ENCODE measurements around the gene C4orf33. TPM values are rescaled to one million over a fixed set of nuclear protein-coding genes. Genes with fewer than 3 reads are reported as not detected.
A peak's percentile ranks its signal among the peaks of the same experiment; 100 is the strongest.
"Not testable (repeated sequence)": the region's sequence is repeated elsewhere in the genome, so short reads cannot be mapped to it uniquely, and the experiment has no call there.

The C4orf33 gene
- total RNA-seq (1 to 10 TPM; 4.6 to 7.2 TPM), polyA plus RNA-seq (1 to 10 TPM; 4.7 to 7.6 TPM)

DNA sequence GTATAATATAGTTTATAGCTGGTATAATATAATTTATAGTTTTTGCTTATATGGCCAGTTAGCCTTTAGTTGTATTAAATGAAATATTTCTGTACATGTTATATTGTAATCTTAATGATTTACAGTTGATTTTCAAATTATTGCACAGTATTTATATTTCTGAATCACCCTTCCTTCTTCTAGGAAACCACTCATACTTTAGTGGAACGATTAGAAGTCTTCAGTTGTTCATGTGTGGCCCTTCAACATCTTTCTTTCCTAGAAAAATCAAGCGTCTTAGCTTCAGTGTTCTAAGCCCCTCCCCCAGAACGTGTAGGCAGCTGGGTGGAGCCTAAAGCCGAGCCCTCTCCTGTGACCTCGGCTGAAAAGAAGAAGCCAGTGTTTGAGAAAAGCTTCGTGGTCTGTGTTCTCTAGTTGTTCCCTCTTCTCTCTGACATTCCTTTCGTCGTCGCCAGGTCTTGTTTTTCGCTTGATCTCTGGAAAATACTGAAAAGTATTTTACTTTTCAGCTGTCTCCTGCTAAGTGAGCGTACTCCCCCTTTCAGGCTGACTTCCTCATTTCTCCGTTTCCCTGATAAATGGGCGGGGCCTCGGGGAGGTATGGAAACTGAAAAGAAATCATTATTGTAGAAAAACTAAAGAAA is at the start of gene C4orf33:
TSS of gene C4orf33 (plus strand) at position 342 of the 644 bp plus-strand sequence. CDS start 6,459 bp downstream, outside the sequence.
- H3K27ac Mint-ChIP-seq: peak within 1 kb of the TSS in 5 of 7 donors; percentile 95 to 99 (median 96)
- Histone ChIP-seq H3K4me1 (ENCODE audit: insufficient read depth, low read length) (peaks cover 43% of the 10 kb centered on the region), H3K27me3 (ENCODE audit: insufficient read depth, low read length) (no peaks in the 10 kb centered on the region), H3K4me3 (ENCODE audit: low read length in 2 of 2) (peak within 1 kb of the TSS; percentile 73 to 89), H3K9me3 (ENCODE audit: control insufficient read depth in 1 of 2, low read length in 2 of 2) (no peaks in the 10 kb centered on the region), H3K36me3 (ENCODE audit: insufficient read depth, low read length) (no peaks in the 10 kb centered on the region), H3K27ac (ENCODE audit: low read depth, low read length) (peak within 1 kb of the TSS; percentile 92)
- peak within 1 kb of the TSS; percentile 90 to 98 (median 94) for H3K4me3 Mint-ChIP-seq
- ChIA-PET POLR2A (ENCODE audit: partially characterized antibody) (interaction anchor here (0.7 to 1.3 kb wide), 3 partner anchors 9 to 284 kb away, joined by 3 read pairs; no protein-coding TSS in a partner anchor), CTCF (ENCODE audit: partially characterized antibody) (interaction anchor here (0.7 to 1.1 kb wide), 3 partner anchors 9 to 15 kb away, joined by 3 to 4 read pairs (median 3); no protein-coding TSS in a partner anchor)
- H3K36me3 Mint-ChIP-seq: peaks cover 0 to 5% of the 10 kb centered on the region in 2 donors
- intact Hi-C loops (cut with micrococcal nuclease): no loop called here
- peak; percentile 73 to 81 (median 77) for DNase-seq
- H3K9me3 Mint-ChIP-seq: no peaks in the 10 kb centered on the region
- H3K4me1 Mint-ChIP-seq: peaks cover 15 to 33% (median 23%) of the 10 kb centered on the region in 4 donors
- H3K27me3 Mint-ChIP-seq: no peaks in the 10 kb centered on the region

DNA sequence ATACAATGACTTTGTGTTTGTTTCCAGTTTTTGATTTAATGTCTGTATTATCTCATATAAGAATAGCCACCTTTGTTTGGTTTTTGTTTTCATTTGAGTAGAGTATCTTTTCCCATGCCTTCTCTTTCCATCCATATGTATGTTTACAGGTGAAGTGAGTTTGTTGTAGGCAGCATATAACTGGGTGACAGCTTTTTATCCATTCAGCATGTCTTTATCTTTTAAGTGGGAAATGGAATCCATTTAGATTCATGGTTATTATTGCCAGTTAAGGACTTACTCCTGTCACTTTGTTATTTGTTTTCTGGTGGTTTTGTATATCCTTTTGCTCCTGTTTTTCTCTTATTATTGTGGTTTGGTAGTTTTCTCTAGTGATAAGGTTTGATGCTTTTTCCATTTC is 36.9 kb upstream of the C4orf33 start:
- Mint-ChIP-seq H3K36me3 (peaks cover 53 to 61% of the 10 kb centered on the region in 2 donors), H3K4me1 (no peaks in the 10 kb centered on the region), H3K9me3 (peaks cover 4 to 92% (median 83%) of the 10 kb centered on the region in 8 donors), H3K27me3 (no peaks in the 10 kb centered on the region), H3K27ac (no peak overlapping the region), H3K4me3 (no peak overlapping the region)
- DNase-seq: no peak
- H3K27ac ChIP-seq (ENCODE audit: low read depth, low read length): no peak overlapping the region
- intact Hi-C loops (cut with micrococcal nuclease): no loop called here
- POLR2A ChIA-PET (ENCODE audit: partially characterized antibody): no interaction called here
- CTCF ChIA-PET (ENCODE audit: partially characterized antibody): no interaction called here
- H3K27me3 ChIP-seq (ENCODE audit: insufficient read depth, low read length): no peaks in the 10 kb centered on the region
- H3K4me1 ChIP-seq (ENCODE audit: insufficient read depth, low read length): no peaks in the 10 kb centered on the region
- H3K9me3 ChIP-seq (ENCODE audit: control insufficient read depth in 1 of 2, low read length in 2 of 2): peaks cover 9 to 51% of the 10 kb centered on the region in 2 donors
- no peaks in the 10 kb centered on the region for H3K36me3 ChIP-seq (ENCODE audit: insufficient read depth, low read length)
- no peak overlapping the region for H3K4me3 ChIP-seq (ENCODE audit: low read length in 2 of 2)

GRCh38 chr4:129062580-129062979 is 33.4 kb upstream of the C4orf33 start:
- Histone ChIP-seq H3K36me3 (ENCODE audit: insufficient read depth, low read length) (no peaks in the 10 kb centered on the region), H3K27ac (ENCODE audit: low read depth, low read length) (no peak overlapping the region), H3K4me3 (ENCODE audit: low read length in 2 of 2) (no peak overlapping the region), H3K27me3 (ENCODE audit: insufficient read depth, low read length) (no peaks in the 10 kb centered on the region), H3K9me3 (ENCODE audit: control insufficient read depth in 1 of 2, low read length in 2 of 2) (peaks cover 9 to 44% of the 10 kb centered on the region in 2 donors), H3K4me1 (ENCODE audit: insufficient read depth, low read length) (no peaks in the 10 kb centered on the region)
- H3K27me3 Mint-ChIP-seq: no peaks in the 10 kb centered on the region
- CTCF ChIA-PET (ENCODE audit: partially characterized antibody): interaction anchor here (0.9 kb wide), 1 partner anchor 20 kb away, joined by 3 read pairs; no protein-coding TSS in a partner anchor
- peaks cover 48 to 64% of the 10 kb centered on the region in 2 donors for H3K36me3 Mint-ChIP-seq
- H3K4me1 Mint-ChIP-seq: no peaks in the 10 kb centered on the region
- DNase-seq: no peak
- POLR2A ChIA-PET (ENCODE audit: partially characterized antibody): no interaction called here
- H3K27ac Mint-ChIP-seq: no peak overlapping the region
- intact Hi-C loops (cut with micrococcal nuclease): no loop called here
- peaks cover 0 to 75% (median 64%) of the 10 kb centered on the region in 8 donors for H3K9me3 Mint-ChIP-seq
- no peak overlapping the region for H3K4me3 Mint-ChIP-seq

GRCh38 chr4:129063640-129064039 is 32.3 kb upstream of the C4orf33 start:
- H3K27me3 ChIP-seq (ENCODE audit: insufficient read depth, low read length): no peaks in the 10 kb centered on the region
- Mint-ChIP-seq H3K27me3 (no peaks in the 10 kb centered on the region), H3K27ac (no peak overlapping the region), H3K36me3 (peaks cover 57 to 70% of the 10 kb centered on the region in 2 donors), H3K4me3 (peak overlapping the region in 1 of 8 donors; percentile 10), H3K9me3 (peaks cover 0 to 75% (median 68%) of the 10 kb centered on the region in 8 donors), H3K4me1 (no peaks in the 10 kb centered on the region)
- no peak for DNase-seq
- H3K27ac ChIP-seq (ENCODE audit: low read depth, low read length): no peak overlapping the region
- POLR2A ChIA-PET (ENCODE audit: partially characterized antibody): no interaction called here
- H3K4me3 ChIP-seq (ENCODE audit: low read length in 2 of 2): no peak overlapping the region
- CTCF ChIA-PET (ENCODE audit: partially characterized antibody): interaction anchor here (0.9 kb wide), 1 partner anchor 21 kb away, joined by 3 read pairs; no protein-coding TSS in a partner anchor
- H3K36me3 ChIP-seq (ENCODE audit: insufficient read depth, low read length): no peaks in the 10 kb centered on the region
- intact Hi-C loops (cut with micrococcal nuclease): no loop called here
- no peaks in the 10 kb centered on the region for H3K4me1 ChIP-seq (ENCODE audit: insufficient read depth, low read length)
- H3K9me3 ChIP-seq (ENCODE audit: control insufficient read depth in 1 of 2, low read length in 2 of 2): peaks cover 9 to 38% of the 10 kb centered on the region in 2 donors

DNA sequence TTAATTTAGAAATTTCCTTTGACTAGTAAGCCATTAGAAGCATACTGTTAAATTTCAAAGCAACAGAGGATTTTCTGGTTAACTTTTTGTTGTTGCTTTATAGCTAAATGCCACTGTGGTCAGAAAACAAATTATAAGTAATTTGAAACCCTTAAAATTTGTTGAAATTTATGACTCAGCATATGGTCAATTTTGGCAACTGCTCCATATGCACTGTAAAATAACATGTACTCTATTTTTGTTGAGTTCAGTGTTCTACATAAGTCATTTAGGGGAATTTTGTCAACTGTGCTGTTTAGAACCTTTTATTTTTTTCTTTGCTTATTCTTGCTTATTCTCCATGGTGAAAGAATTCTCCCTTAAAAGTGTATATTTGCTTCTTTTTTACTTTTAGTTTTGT is 31.2 kb upstream of the C4orf33 start:
- H3K36me3 Mint-ChIP-seq: peaks cover 59 to 69% of the 10 kb centered on the region in 2 donors
- no peak for DNase-seq

GRCh38 chr4:129069537-129069936 is 26.4 kb upstream of the C4orf33 start:
- not testable (repeated sequence) for H3K9me3 ChIP-seq (ENCODE audit: control insufficient read depth in 1 of 2, low read length in 2 of 2); H3K27me3 Mint-ChIP-seq

More for the DNA sequence above, 31.2 kb upstream of the C4orf33 start:
- Mint-ChIP-seq H3K4me1 (no peaks in the 10 kb centered on the region), H3K27ac (no peak overlapping the region), H3K27me3 (no peaks in the 10 kb centered on the region), H3K4me3 (no peak overlapping the region), H3K9me3 (peaks cover 0 to 75% (median 69%) of the 10 kb centered on the region in 8 donors)
- no peak overlapping the region for H3K27ac ChIP-seq (ENCODE audit: low read depth, low read length)
- POLR2A ChIA-PET (ENCODE audit: partially characterized antibody): no interaction called here
- no peaks in the 10 kb centered on the region for H3K4me1 ChIP-seq (ENCODE audit: insufficient read depth, low read length)
- CTCF ChIA-PET (ENCODE audit: partially characterized antibody): no interaction called here
- no peaks in the 10 kb centered on the region for H3K27me3 ChIP-seq (ENCODE audit: insufficient read depth, low read length)
- no peaks in the 10 kb centered on the region for H3K36me3 ChIP-seq (ENCODE audit: insufficient read depth, low read length)
- intact Hi-C loops (cut with micrococcal nuclease): no loop called here
- peaks cover 9 to 28% of the 10 kb centered on the region in 2 donors for H3K9me3 ChIP-seq (ENCODE audit: control insufficient read depth in 1 of 2, low read length in 2 of 2)
- H3K4me3 ChIP-seq (ENCODE audit: low read length in 2 of 2): no peak overlapping the region

GRCh38 chr4:129077326-129077725 is 18.6 kb upstream of the C4orf33 start:
- Histone ChIP-seq H3K36me3 (ENCODE audit: insufficient read depth, low read length) (peaks cover 6% of the 10 kb centered on the region), H3K27ac (ENCODE audit: low read depth, low read length) (no peak overlapping the region), H3K4me3 (ENCODE audit: low read length in 2 of 2) (no peak overlapping the region), H3K27me3 (ENCODE audit: insufficient read depth, low read length) (no peaks in the 10 kb centered on the region), H3K4me1 (ENCODE audit: insufficient read depth, low read length) (no peaks in the 10 kb centered on the region), H3K9me3 (ENCODE audit: control insufficient read depth in 1 of 2, low read length in 2 of 2) (peaks cover 0 to 5% of the 10 kb centered on the region in 2 donors)
- H3K4me3 Mint-ChIP-seq: no peak overlapping the region
- H3K27me3 Mint-ChIP-seq: no peaks in the 10 kb centered on the region
- CTCF ChIA-PET (ENCODE audit: partially characterized antibody): interaction anchor here (0.9 kb wide), 1 partner anchor 10 kb away, joined by 4 read pairs; no protein-coding TSS in a partner anchor
- POLR2A ChIA-PET (ENCODE audit: partially characterized antibody): no interaction called here
- no peak for DNase-seq
- peaks cover 64 to 73% of the 10 kb centered on the region in 2 donors for H3K36me3 Mint-ChIP-seq
- peaks cover 3 to 23% (median 13%) of the 10 kb centered on the region in 8 donors for H3K9me3 Mint-ChIP-seq
- H3K4me1 Mint-ChIP-seq: peaks cover 0 to 6% (median 2%) of the 10 kb centered on the region in 4 donors
- intact Hi-C loops (cut with micrococcal nuclease): no loop called here
- H3K27ac Mint-ChIP-seq: no peak overlapping the region

More at GRCh38 chr4:129069537-129069936, 26.4 kb upstream of the C4orf33 start:
- H3K4me3 ChIP-seq (ENCODE audit: low read length in 2 of 2); CTCF ChIA-PET (ENCODE audit: partially characterized antibody); H3K27me3 ChIP-seq (ENCODE audit: insufficient read depth, low read length); DNase-seq; H3K4me1 Mint-ChIP-seq; H3K36me3 ChIP-seq (ENCODE audit: insufficient read depth, low read length); intact Hi-C loops (cut with micrococcal nuclease); H3K4me3 Mint-ChIP-seq; H3K27ac ChIP-seq (ENCODE audit: low read depth, low read length); POLR2A ChIA-PET (ENCODE audit: partially characterized antibody); H3K27ac Mint-ChIP-seq; H3K4me1 ChIP-seq (ENCODE audit: insufficient read depth, low read length): not testable (repeated sequence)
- H3K36me3 Mint-ChIP-seq: peaks cover 49 to 64% of the 10 kb centered on the region in 2 donors
- peaks cover 0 to 60% (median 49%) of the 10 kb centered on the region in 8 donors for H3K9me3 Mint-ChIP-seq
